Measurements from ENCODE around the gene ABCA12. TPM values are rescaled to one million over a fixed set of nuclear protein-coding genes. Genes with fewer than 3 reads are reported as not detected.
A peak's percentile ranks its signal among the peaks of the same experiment; 100 is the strongest.

The ABCA12 gene
- total RNA-seq, 1 donor from 2014 or later, result 8.9 TPM

DNA sequence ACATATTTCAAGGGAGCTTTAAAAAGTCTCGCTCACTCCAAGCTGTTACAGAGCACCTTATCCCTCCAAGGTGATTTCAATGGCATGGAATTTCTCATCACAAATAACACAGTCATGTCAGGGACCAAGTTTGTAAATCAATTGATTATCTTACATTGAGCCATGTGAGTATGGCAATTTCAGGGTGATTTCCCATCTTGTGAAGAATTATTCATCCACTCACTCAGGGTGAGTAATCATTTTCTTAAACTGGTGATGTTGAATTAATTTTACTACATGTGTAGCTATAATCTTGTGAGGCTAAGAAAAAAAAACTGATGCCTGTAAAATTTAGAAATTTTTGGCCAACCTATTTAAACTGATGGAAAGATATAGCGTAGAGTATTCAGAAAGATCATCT, 3.3 kb upstream of the ABCA12 start:
- TF ChIP-seq, protein P1, sequence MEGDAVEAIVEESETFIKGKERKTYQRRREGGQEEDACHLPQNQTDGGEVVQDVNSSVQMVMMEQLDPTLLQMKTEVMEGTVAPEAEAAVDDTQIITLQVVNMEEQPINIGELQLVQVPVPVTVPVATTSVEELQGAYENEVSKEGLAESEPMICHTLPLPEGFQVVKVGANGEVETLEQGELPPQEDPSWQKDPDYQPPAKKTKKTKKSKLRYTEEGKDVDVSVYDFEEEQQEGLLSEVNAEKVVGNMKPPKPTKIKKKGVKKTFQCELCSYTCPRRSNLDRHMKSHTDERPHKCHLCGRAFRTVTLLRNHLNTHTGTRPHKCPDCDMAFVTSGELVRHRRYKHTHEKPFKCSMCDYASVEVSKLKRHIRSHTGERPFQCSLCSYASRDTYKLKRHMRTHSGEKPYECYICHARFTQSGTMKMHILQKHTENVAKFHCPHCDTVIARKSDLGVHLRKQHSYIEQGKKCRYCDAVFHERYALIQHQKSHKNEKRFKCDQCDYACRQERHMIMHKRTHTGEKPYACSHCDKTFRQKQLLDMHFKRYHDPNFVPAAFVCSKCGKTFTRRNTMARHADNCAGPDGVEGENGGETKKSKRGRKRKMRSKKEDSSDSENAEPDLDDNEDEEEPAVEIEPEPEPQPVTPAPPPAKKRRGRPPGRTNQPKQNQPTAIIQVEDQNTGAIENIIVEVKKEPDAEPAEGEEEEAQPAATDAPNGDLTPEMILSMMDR (conservative IDR thresholded peaks at IDR 0.05), result no peak
- Mint-ChIP-seq H3K4me3 (no peak overlapping the region), H3K27ac (peak overlapping the region; percentile 32), H3K9me3 (no peaks in the 10 kb centered on the region), H3K4me1 (ENCODE audit: unreplicated experiment) (peaks cover 7% of the 10 kb centered on the region), H3K27me3 (no peaks in the 10 kb centered on the region), H3K36me3 (no peaks in the 10 kb centered on the region)
- DNase-seq (ENCODE audit: extremely low spot score, unreplicated experiment), result no peak

GRCh38 chr2:215140166-215140707, 1.8 kb upstream of the ABCA12 start:
- Mint-ChIP-seq H3K27ac (no peak overlapping the region), H3K36me3 (no peaks in the 10 kb centered on the region), H3K27me3 (no peaks in the 10 kb centered on the region)

DNA sequence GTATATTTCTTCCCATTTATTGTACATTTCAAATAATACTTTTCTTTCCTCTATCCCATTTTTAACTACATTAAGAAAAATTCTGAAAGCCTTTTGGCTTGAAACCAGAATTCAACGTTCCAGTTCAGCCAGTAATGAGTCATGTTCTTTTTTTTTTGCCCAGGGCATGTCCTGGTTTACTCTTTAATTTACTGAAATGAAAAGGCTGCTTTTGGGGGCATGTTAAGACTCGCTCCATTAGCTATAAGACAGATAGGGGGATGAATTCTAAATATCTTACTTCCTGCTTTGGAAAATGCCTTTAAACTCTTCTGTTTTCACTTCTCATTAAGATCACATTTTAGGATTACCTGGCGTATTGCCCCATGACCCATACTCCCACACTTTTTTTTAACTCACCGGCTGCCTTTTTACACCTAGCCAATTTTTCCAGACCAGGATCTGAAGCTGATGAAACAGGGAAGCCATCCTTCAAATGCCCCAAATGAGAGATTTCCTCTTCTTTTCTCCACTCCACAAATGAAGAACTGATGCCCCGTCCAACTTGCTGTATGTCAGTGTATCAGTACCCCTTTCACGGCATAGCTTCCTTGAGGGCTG, 585 bp downstream of the ABCA12 start:
- Mint-ChIP-seq H3K27ac (peak overlapping the region; percentile 97), H3K4me3 (peak overlapping the region; percentile 86), H3K9me3 (no peaks in the 10 kb centered on the region), H3K36me3 (no peaks in the 10 kb centered on the region), H3K27me3 (no peaks in the 10 kb centered on the region), H3K4me1 (ENCODE audit: unreplicated experiment) (peaks cover 7% of the 10 kb centered on the region)
- TF ChIP-seq, protein P1 (conservative IDR thresholded peaks at IDR 0.05), result no peak
- DNase-seq (ENCODE audit: extremely low spot score, unreplicated experiment), result no peak

More at GRCh38 chr2:215140166-215140707, 1.8 kb upstream of the ABCA12 start:
- H3K4me3 Mint-ChIP-seq, result no peak overlapping the region
- TF ChIP-seq, protein P1 (conservative IDR thresholded peaks at IDR 0.05), result no peak
- H3K9me3 Mint-ChIP-seq, result no peaks in the 10 kb centered on the region
- no peak for DNase-seq (ENCODE audit: extremely low spot score, unreplicated experiment)
- peaks cover 7% of the 10 kb centered on the region for H3K4me1 Mint-ChIP-seq (ENCODE audit: unreplicated experiment)

DNA sequence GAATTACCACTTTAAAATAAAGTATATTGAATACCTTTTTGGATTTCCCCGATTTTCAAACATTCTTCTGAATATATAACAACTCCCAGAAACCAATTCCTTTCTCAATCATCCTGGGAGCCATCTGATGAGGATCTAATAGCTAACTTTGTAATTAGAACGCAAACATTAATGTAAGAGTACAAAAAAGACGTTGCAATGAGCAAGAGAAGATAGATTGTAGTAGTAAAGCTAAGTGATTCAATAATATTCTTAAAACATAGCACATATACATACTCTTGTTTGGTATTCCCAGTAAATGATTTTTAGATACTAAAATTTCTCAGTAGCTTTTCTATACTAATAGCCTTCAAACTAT, 1.1 kb downstream of the ABCA12 start:
- no peaks in the 10 kb centered on the region for H3K9me3 Mint-ChIP-seq
- peak overlapping the region; percentile 86 for H3K4me3 Mint-ChIP-seq
- no peak for DNase-seq (ENCODE audit: extremely low spot score, unreplicated experiment)
- H3K27ac Mint-ChIP-seq, result peak overlapping the region; percentile 97
- no peaks in the 10 kb centered on the region for H3K27me3 Mint-ChIP-seq
- TF ChIP-seq, protein P1 (conservative IDR thresholded peaks at IDR 0.05), result no peak
- peaks cover 7% of the 10 kb centered on the region for H3K4me1 Mint-ChIP-seq (ENCODE audit: unreplicated experiment)
- no peaks in the 10 kb centered on the region for H3K36me3 Mint-ChIP-seq

- peak overlapping the region; percentile 97 for H3K27ac Mint-ChIP-seq
- peak overlapping the region; percentile 86 for H3K4me3 Mint-ChIP-seq
- no peaks in the 10 kb centered on the region for H3K27me3 Mint-ChIP-seq
- no peak for DNase-seq (ENCODE audit: extremely low spot score, unreplicated experiment)
- H3K36me3 Mint-ChIP-seq, result no peaks in the 10 kb centered on the region
- H3K4me1 Mint-ChIP-seq (ENCODE audit: unreplicated experiment), result peaks cover 7% of the 10 kb centered on the region
- TF ChIP-seq, protein P1 (conservative IDR thresholded peaks at IDR 0.05), result no peak
- H3K9me3 Mint-ChIP-seq, result no peaks in the 10 kb centered on the region
Observed at GRCh38 chr2:215136669-215137328, 1.6 kb downstream of the ABCA12 start.
